Uterus (tissue), 4 donors: Measurements from ENCODE around the gene ENPP4. TPM values are rescaled to one million over a fixed set of nuclear protein-coding genes. Genes with fewer than 3 reads are reported as not detected.
A peak's percentile ranks its signal among the peaks of the same experiment; 100 is the strongest.

ENCODE experiments used
- DNase-seq, 2 donors: peaks; one replicate each; pipeline ENCODE4 v3.0.0-alpha.2; 2019 to 2020
- H3K27ac ChIP-seq, 2 donors: fragments of 200-600 bp; sonication (generic); 1 replicate in 1 of 2; 2 replicates in 1 of 2; pipeline ENCODE4 v1.5.1; 2016 to 2018
- H3K27me3 ChIP-seq, 2 donors: fragments of 200-600 bp; sonication (generic); one replicate each; pipeline ENCODE4 v1.5.1; 2018 to 2019; ENCODE audit warnings: control low read depth in 1 of 2
- H3K36me3 ChIP-seq, 2 donors: fragments of 200-600 bp; sonication (generic); one replicate each; pipeline ENCODE4 v1.5.1; 2019; ENCODE audit warnings: control low read depth in 1 of 2
- H3K4me1 ChIP-seq, 2 donors: fragments of 200-600 bp; sonication (generic); one replicate each; pipeline ENCODE4 v1.5.1; 2018 to 2019; ENCODE audit warnings: control low read depth in 1 of 2
- H3K4me3 ChIP-seq, 2 donors: fragments of 200-600 bp; sonication (generic); 1 replicate in 1 of 2; 2 replicates in 1 of 2; pipeline ENCODE4 v1.5.1; 2018 to 2019; ENCODE audit warnings: mild to moderate bottlenecking in 1 of 2
- H3K9me3 ChIP-seq, 2 donors: fragments of 200-600 bp; sonication (generic); one replicate each; pipeline ENCODE4 v1.5.1; 2019; ENCODE audit warnings: control low read depth in 1 of 2
- CTCF ChIP-seq, 4 experiments: fragments of 200-600 bp in 2 of 4; fragments of 450-650 bp in 2 of 4; sonication (generic) in 2 of 4; IDR thresholded peaks; one replicate each; pipeline ENCODE4 v1.5.1; 2016 to 2019; ENCODE audit warnings: antibody characterized with exemption in 4 of 4, mild to moderate bottlenecking in 2 of 4, moderate library complexity in 1 of 4
- POLR2A ChIP-seq, 2 donors: fragments of 450-650 bp; IDR thresholded peaks; one replicate each; pipeline ENCODE4 v1.6.1; 2016; ENCODE audit warnings: antibody characterized with exemption in 2 of 2, mild to moderate bottlenecking in 1 of 2, moderate library complexity in 1 of 2
- intact Hi-C: fragments of 100-400 bp; cut with DNase I; formaldehyde crosslinking; loops from one replicate; pipeline ENCODE4 v1.15.1; 2023; ENCODE audit warnings: low total_unique reads
- total RNA-seq, 4 donors: library from RNA; depleted of rRNA in 3 of 4; stranded (reverse); fragments of >200 nt in 3 of 4; gene quantifications; one replicate each; pipeline versions ENCODE4 v1.1.0 to v1.2.4, GENCODE V29; 2014 to 2023
- donor health status: DM: yes; HTN: yes; CAD: no.

The ENPP4 gene
- total RNA-seq, 4 donors from 2014 or later = 1.3 to 9.1 (median 7.5) TPM

- Histone ChIP-seq H3K9me3 (no peaks in the 10 kb centered on the region), H3K27ac (no peak within 1 kb of the TSS), H3K36me3 (no peaks in the 10 kb centered on the region), H3K27me3 (no peaks in the 10 kb centered on the region), H3K4me1 (no peaks in the 10 kb centered on the region), H3K4me3 (peak within 1 kb of the TSS; percentile 32 to 46)
- TF ChIP-seq POLR2A (IDR thresholded peaks at IDR 0.05) (peak in 1 of 2 donors; percentile 40), CTCF (IDR thresholded peaks at IDR 0.05) (no peak)
- intact Hi-C loops = no loop called here
- DNase-seq = peak; percentile 17 to 43
These were observed 40.8 kb downstream of the ENPP4 start, which contains the start of gene ENPP5 for GRCh38 chr6:46170357-46171289. ENPP5 (minus strand) TSS chr6:46170980; CDS start chr6:46168262, 2,718 bp downstream.

- TF ChIP-seq CTCF (IDR thresholded peaks at IDR 0.05) = no peak
- no peak for TF ChIP-seq POLR2A (IDR thresholded peaks at IDR 0.05)
- intact Hi-C loops = no loop called here
- Histone ChIP-seq H3K27me3 (no peaks in the 10 kb centered on the region), H3K9me3 (no peaks in the 10 kb centered on the region), H3K4me1 (no peaks in the 10 kb centered on the region), H3K27ac (no peak overlapping the region), H3K4me3 (no peak overlapping the region), H3K36me3 (no peaks in the 10 kb centered on the region)
- no peak for DNase-seq
These were observed 42.4 kb downstream of the ENPP4 start for GRCh38 chr6:46172176-46172575.

- no peaks in the 10 kb centered on the region for H3K4me1 ChIP-seq
- H3K27ac ChIP-seq = no peak overlapping the region
- TF ChIP-seq CTCF (IDR thresholded peaks at IDR 0.05) (no peak), POLR2A (IDR thresholded peaks at IDR 0.05) (no peak)
- H3K9me3 ChIP-seq = no peaks in the 10 kb centered on the region
- H3K4me3 ChIP-seq = no peak overlapping the region
- DNase-seq = no peak
- intact Hi-C loops = no loop called here
- H3K36me3 ChIP-seq = no peaks in the 10 kb centered on the region
- no peaks in the 10 kb centered on the region for H3K27me3 ChIP-seq
These were observed 45.1 kb downstream of the ENPP4 start for GRCh38 chr6:46174904-46175303.

GRCh38 chr6:46175446-46175845 lies 45.7 kb downstream of the ENPP4 start:
- no peaks in the 10 kb centered on the region for H3K4me1 ChIP-seq
- H3K36me3 ChIP-seq = no peaks in the 10 kb centered on the region
- no peak for TF ChIP-seq CTCF (IDR thresholded peaks at IDR 0.05)
- no peak for TF ChIP-seq POLR2A (IDR thresholded peaks at IDR 0.05)
- no peaks in the 10 kb centered on the region for H3K27me3 ChIP-seq
- no peak overlapping the region for H3K4me3 ChIP-seq
- H3K27ac ChIP-seq = no peak overlapping the region
- H3K9me3 ChIP-seq = no peaks in the 10 kb centered on the region
- DNase-seq = no peak
- intact Hi-C loops = no loop called here

- H3K27ac ChIP-seq = no peak overlapping the region
- no peak overlapping the region for H3K4me3 ChIP-seq
- no peak for TF ChIP-seq CTCF (IDR thresholded peaks at IDR 0.05)
- no peak for TF ChIP-seq POLR2A (IDR thresholded peaks at IDR 0.05)
- no peaks in the 10 kb centered on the region for H3K27me3 ChIP-seq
- no peaks in the 10 kb centered on the region for H3K36me3 ChIP-seq
- no peaks in the 10 kb centered on the region for H3K9me3 ChIP-seq
- no peaks in the 10 kb centered on the region for H3K4me1 ChIP-seq
- no peak for DNase-seq
- intact Hi-C loops = no loop called here
These were observed 46.2 kb downstream of the ENPP4 start for GRCh38 chr6:46175976-46176375.
